WI38 (cell line): ENCODE measurements around the gene NELFB.
A peak's percentile ranks its signal among the peaks of the same experiment; 100 is the strongest.

Experiments
- H3K4me3 ChIP-seq: 2 replicates; pipeline ENCODE4 v1.5.1; 2011; ENCODE audit warnings: low read depth, mild to moderate bottlenecking, control low read depth, low read length
- TF ChIP-seq, protein P1 (sequence below): IDR thresholded peaks from 2 replicates; pipeline ENCODE4 v1.5.1; 2012; ENCODE audit warnings: low read depth, mild to moderate bottlenecking, control low read depth, low read length

Gene NELFB

DNA sequence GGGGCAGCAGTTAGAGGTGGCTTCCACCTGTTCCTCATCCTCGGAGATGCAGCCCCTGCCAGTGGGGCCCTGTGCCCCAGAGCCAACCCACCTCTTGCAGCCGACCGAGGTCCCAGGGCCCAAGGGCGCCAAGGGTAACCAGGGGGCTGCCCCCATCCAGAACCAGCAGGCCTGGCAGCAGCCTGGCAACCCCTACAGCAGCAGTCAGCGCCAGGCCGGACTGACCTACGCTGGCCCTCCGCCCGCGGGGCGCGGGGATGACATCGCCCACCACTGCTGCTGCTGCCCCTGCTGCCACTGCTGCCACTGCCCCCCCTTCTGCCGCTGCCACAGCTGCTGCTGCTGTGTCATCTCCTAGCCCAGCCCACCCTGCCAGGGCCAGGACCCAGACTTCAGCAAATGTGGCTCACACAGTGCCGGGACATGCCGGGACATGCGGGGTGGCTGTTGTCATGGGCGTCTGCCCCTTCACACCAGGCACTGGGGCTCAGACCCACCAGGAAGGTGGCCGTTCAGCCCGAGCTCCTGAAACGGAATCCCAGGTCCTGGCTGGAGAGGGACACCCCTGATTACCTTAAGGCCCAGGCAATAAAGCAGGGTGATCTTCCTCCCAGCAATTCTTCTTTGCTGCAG lies 29.3 kb upstream of the NELFB start:
- no peak overlapping the region for H3K4me3 ChIP-seq
- TF ChIP-seq, protein P1, sequence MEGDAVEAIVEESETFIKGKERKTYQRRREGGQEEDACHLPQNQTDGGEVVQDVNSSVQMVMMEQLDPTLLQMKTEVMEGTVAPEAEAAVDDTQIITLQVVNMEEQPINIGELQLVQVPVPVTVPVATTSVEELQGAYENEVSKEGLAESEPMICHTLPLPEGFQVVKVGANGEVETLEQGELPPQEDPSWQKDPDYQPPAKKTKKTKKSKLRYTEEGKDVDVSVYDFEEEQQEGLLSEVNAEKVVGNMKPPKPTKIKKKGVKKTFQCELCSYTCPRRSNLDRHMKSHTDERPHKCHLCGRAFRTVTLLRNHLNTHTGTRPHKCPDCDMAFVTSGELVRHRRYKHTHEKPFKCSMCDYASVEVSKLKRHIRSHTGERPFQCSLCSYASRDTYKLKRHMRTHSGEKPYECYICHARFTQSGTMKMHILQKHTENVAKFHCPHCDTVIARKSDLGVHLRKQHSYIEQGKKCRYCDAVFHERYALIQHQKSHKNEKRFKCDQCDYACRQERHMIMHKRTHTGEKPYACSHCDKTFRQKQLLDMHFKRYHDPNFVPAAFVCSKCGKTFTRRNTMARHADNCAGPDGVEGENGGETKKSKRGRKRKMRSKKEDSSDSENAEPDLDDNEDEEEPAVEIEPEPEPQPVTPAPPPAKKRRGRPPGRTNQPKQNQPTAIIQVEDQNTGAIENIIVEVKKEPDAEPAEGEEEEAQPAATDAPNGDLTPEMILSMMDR, result no peak

DNA sequence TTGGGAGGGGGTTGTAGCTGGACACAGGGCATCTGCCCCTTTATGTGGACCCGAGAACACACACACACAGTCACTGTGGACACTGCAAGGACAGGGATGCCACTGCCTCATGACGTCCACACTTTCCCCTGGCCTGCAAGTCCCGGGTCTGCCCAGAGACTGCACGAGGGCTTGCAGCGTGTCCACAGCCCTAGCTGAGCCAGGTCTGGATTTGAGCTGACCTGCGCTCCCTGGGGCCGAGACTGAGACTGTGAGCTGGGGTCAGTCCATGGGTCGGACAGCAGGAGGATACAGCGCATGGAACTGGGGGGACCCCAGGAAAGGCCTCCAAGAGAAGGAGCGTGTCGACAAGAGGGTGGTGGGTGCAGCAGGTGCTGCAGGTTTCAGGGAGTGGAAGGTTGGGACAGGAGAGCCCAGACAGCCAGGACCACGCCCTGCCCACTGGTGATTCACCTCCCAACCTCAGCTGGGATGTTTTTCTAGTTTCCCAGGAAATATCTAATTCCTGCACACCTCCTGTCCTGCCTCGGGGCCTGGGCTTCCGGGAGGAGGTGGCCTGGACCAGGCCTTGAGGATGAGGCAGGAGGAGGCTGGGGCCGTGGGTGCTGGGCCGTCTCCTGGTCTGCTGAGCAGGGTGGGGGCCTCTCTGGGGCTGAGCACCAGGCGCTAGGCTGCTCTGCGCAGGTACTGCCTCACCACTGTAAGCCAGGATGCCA lies 28.6 kb upstream of the NELFB start:
- TF ChIP-seq, protein P1, result no peak
- H3K4me3 ChIP-seq, result no peak overlapping the region

DNA sequence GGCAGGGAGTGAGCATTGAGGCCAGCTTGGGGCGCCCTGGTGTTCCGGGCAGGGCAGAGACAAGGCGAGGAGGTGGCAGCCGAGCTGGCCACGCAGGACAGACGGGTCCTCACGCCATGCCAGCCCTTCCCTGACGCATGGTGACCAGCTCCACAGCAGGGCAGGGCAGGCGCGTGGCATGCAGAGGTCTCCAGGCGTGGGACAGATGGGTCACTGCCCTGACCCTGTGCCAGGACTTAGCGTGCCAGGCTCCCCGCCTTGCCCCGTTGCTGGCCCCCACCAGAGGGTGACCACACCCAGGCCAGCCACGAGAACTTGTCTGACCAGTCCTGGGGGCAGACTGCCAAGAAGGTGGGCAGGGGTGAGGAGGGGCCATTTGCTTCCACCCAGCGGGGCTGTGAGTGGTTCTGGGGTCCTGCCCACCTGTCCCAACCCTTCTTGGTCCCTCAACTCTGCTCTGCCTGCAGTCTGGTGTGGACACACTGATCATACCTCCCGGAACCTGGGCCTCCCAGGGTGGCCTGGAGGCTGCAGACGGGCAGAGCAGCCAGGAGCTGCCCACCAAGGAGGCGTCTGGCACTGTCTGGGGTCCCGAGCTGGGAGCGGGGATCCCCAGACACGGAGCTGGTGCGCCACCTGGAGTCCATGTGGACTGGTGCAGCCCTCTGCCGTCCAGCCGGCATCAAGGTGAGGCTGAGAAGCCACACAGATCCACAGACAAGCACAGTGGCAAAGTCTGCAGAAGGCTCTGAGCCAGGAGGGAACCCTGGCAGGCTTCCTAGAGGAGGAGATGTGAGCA lies 27.9 kb upstream of the NELFB start, which contains the start of gene RNF224:
Gene RNF224 (plus strand): TSS at position 449 of the 799 bp plus-strand sequence. CDS start 834 bp downstream, outside the sequence.
- no peak within 1 kb of the TSS for H3K4me3 ChIP-seq
- TF ChIP-seq, protein P1, result peak; percentile 85

DNA sequence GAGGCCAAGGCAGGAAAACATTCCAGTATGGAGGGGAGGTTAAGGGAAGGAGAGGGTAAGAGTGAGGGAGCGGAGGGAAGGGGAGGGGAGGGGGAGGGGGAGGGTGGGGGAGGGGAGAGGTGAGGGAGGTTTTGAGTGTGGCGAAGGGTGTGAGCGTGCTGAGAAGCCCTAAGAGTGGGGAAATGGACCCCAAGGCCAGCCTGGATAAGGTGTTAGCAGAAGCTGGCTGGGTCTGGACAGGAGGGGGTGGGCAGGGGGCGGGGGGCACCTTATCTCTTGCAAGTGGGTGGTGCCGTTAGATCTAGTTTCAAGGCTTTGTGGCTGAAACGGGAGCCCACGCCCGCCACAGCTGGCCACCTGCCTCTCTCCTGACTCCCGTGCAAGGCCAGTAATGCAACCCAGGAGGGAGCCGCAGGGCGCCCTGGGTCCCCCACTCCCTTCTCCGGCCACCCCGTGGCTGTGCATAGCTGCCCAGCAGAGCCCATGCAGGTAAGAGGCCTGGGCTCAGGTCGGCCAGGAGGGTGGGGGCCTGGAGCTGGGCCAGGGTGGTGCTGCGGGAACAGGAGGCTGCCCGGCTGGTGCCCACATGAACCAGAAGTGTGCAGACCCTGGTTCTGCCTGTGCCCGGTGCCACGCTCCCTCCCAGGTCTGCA lies 27.1 kb upstream of the NELFB start:
- TF ChIP-seq, protein P1, result no peak
- H3K4me3 ChIP-seq, result no peak overlapping the region

DNA sequence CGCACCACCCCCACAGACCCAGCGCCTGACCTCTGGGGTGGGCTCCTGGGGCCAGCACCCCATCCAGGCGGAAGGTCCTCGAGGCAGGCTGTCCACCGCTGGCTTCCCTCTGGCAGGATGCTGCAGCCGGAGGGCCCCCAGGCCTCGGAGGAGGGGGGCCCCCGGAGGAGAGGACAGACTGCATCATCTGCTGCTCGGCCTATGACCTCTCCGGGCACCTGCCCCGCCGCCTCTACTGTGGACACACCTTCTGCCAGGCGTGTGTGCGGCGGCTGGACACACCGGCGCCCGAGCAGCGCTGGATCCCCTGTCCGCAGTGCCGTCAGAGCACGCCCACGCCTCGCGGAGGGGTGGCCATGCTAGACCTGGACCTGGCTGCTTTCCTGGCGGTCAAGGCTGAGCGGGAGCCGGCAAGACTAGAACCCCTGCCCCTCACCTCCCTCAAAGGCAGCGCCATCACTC lies 26.6 kb upstream of the NELFB start:
- no peak overlapping the region for H3K4me3 ChIP-seq

More for the DNA sequence above, 26.6 kb upstream of the NELFB start:
- TF ChIP-seq, protein P1, result no peak
